Right lobe of liver (tissue), 4 donors: ENCODE results near the gene ELL.

Experiments
- POLR2A ChIP-seq: fragments of 450-650 bp; IDR thresholded peaks from one replicate; pipeline ENCODE4 v1.6.1; 2017; ENCODE audit warnings: antibody characterized with exemption, mild to moderate bottlenecking
- TF ChIP-seq, protein P1 (sequence below), 4 donors: fragments of 200-600 bp in 3 of 4; fragments of 450-650 bp in 1 of 4; IDR thresholded peaks; one replicate each; pipeline versions ENCODE4 v1.5.1 to v1.8.0; 2016 to 2022; ENCODE audit warnings: antibody characterized with exemption in 4 of 4, mild to moderate bottlenecking in 2 of 4
- donor health status: DM: no; HTN: no; CAD: no.
- donor health status: DM: no; HTN: no; CAD: no.
- donor health status: DM: no; HTN: yes; CAD: no.

DNA sequence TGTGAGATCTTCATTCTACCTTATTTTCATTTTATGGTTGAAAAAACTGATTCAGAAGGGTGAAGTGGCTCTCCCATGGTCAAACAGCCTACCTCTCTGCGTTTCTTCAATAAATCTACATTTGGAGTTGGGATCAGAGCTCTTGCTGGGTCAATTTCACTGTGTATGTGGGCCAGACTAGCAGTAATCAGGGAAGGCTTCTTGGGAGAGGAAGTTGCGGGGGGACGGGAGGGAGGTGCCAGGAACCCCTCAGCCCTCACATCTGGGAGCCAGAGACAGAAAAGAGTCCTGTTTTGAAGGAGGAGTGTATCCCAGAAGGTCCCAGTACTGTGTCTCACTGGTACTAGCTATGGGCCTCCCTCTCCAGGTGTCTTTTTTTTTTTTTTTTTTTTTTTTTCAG is 36.7 kb upstream of the ELL start:
- TF ChIP-seq, protein P1, sequence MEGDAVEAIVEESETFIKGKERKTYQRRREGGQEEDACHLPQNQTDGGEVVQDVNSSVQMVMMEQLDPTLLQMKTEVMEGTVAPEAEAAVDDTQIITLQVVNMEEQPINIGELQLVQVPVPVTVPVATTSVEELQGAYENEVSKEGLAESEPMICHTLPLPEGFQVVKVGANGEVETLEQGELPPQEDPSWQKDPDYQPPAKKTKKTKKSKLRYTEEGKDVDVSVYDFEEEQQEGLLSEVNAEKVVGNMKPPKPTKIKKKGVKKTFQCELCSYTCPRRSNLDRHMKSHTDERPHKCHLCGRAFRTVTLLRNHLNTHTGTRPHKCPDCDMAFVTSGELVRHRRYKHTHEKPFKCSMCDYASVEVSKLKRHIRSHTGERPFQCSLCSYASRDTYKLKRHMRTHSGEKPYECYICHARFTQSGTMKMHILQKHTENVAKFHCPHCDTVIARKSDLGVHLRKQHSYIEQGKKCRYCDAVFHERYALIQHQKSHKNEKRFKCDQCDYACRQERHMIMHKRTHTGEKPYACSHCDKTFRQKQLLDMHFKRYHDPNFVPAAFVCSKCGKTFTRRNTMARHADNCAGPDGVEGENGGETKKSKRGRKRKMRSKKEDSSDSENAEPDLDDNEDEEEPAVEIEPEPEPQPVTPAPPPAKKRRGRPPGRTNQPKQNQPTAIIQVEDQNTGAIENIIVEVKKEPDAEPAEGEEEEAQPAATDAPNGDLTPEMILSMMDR (IDR thresholded peaks at IDR 0.05), result no peak
- TF ChIP-seq POLR2A, result no peak
